SK-MEL-5 (cell line): ENCODE results near the gene CTNND2. TPM values are rescaled to one million over a fixed set of nuclear protein-coding genes. Genes with fewer than 3 reads are reported as not detected.
"Not testable (repeated sequence)": the region's sequence is repeated elsewhere in the genome, so short reads cannot be mapped to it uniquely, and the experiment has no call there.

Experiments used
- DNase-seq: peaks from one replicate; pipeline ENCODE4 v3.0.0-alpha.2; 2016; ENCODE audit warnings: low read depth, low spot score
- in situ Hi-C: cut with HindIII; loops from 2 replicates; pipeline ENCODE4 v1.10.0; 2016; ENCODE audit warnings: low sequenced_read_pairs, high pct_unique_total_duplicates, low pct_unique_long_range_greater_than_20kb
- total RNA-seq: library from RNA; depleted of rRNA; stranded (reverse); fragments of >200 nt; shearing (Covaris generic); gene quantifications from 2 replicates; pipeline ENCODE4 v1.2.3, GENCODE V29; 2014

CTNND2 gene
- total RNA-seq, 1 experiment from 2014 or later, result 0.85 TPM

DNA sequence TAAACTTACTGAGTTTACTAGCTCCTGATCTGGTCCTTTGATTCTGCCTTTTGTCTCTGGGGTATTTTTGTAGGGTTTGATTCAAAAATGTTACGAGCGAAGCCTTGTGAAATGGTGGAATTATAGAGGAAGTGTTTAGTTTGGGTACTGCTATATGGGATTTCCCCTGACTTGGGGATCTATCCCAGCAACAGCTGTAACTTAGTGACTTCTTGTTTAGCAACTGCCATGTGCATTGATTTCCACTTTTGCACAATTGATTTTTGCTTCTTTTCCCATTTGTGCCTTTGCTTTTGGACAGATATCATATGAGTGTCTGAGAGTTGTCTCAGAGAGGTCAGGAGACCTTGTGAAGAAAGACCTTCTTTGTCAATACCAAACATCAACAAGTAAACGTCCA, 894.7 kb downstream of the CTNND2 start:
- in situ Hi-C loops, result no loop called here
- DNase-seq, result peak; percentile 23

DNA sequence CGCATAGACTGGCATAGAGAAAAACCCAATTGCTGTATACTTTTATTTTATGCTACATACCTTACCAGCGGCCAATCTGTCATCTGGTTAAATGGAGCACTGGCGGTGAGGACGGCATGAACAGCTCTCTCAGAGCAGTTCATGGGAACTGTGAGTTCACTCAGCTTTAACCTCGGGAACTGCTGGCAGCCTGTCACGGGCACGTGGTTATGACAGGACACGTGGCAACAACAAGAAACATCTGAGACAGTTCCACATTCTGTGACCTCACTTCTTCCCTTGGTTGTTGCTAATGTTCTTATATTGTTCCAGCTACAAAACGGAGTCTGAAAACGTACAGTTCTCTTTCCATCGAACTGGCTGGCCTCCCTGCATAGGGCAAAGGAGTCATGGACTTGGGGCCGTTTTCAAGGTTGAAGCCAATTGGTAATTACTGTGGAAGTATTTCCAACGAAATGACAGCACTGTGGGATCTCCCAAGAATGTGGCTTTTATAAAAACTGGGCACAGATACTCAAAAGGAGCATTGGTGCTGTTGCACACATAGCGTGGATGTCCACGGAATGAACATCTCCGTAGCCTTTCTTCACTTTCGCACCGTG, 896.9 kb downstream of the CTNND2 start:
- peak; percentile 20 for DNase-seq
- in situ Hi-C loops, result no loop called here

DNA sequence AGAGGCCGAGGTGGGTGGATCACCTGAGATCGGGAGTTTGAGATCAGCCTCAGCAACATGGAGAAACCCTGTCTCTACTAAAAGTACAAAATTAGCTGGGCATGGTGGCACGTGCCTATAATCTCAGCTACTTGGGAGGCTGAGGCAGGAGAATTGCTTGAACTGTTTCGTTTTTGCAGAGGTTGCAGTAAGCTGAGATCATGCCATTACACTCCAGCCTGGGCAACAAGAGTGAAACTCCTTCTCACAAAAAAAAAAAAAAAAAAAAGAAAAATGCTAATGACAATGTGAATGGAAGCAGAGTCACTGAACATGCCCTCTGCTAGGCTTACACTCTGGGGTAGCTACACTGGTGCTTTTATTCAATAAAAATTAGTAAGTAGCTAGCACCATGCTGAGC, 899.7 kb downstream of the CTNND2 start:
- in situ Hi-C loops, DNase-seq: not testable (repeated sequence)

GRCh38 chr5:11000515-11001353, 903.5 kb downstream of the CTNND2 start:
- in situ Hi-C loops, result no loop called here
- no peak for DNase-seq

- DNase-seq, result no peak
- in situ Hi-C loops, result no loop called here
Measured at GRCh38 chr5:10999714-11000113, 904.5 kb downstream of the CTNND2 start.

DNA sequence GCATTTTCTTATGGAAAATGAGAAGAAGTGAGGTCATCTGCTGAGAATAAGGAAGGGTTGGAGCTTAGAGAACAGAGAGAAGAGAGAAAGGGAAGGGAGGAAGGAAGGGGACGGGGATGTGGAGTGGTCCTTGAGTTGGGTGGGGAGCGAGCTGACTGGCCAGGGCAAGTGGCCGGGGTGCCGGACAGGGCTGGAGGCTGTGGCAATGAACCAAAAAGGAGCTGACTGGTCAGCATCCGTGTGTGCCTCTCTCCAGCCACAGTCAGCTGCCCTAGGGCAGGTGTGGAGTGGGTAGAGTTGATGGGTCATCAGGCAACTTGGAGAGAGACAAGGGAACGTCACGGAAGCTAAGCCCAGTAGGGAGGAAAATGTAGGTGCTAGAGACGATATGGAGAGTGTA, 908.4 kb downstream of the CTNND2 start:
- in situ Hi-C loops, result no loop called here
- DNase-seq, result no peak

DNA sequence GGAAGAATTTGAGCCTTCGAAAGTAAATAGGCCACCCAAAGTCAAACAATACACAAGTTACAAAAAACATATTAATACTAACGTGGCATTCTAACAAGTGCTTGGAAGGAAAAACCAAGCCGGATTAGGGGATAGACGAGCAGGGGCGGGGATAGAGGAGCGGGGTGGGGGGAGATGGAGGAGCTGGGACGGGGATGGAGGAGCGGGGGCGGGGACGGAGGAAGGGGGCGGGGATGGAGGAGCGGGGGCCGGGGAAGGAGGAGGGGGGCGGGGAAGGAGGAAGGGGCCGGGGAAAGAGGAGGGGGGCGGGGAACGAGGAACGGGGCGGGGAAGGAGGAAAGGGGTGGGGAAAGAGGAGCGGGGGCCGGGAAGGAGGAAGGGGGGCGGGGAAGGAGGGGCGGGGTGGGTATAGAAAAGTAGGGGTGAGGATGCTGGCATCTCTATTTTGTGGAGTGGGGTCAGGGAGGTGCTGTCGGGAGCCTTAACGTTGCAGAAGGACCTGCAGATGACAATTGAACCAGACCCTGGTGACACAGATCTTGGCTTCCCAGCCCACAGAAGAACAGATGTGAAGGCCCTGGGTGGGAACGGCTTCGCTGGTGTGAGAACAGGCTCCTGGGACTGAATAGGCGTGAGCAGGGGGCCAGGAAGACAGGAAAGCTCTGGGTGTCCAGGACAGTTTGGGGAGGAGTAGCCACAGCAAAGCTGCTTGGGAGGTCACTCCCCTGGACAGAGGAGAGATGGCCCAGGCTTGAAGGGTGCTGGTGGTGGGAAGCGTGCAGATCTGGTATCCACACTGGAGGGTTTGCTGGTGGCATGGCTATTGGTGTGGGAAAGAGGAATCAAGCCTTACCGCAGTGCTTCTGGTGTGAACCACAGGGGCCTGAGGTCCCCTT, 909.9 kb downstream of the CTNND2 start:
- in situ Hi-C loops, result no loop called here
- DNase-seq, result no peak

DNA sequence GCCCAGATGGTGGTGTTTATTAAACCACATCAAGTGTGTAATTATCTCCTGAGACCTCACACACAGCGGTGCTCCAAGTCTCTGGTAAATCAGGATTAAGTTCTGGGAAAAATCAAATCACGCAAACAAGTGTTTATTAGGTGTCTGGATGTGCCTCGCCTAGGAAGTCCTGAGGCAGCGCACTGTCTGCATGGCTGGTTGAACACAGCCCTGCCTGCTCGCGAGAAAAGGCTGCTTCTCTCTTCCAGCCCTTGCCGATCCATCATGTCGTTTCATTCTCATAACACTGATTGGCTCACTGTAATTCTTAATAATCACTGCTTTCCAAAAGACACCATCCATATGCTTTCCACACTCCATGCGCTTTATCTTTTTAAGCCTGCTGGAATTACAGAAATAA, 913.6 kb downstream of the CTNND2 start:
- in situ Hi-C loops, result no loop called here
- DNase-seq, result no peak

GRCh38 chr5:10989577-10990263, 914.5 kb downstream of the CTNND2 start:
- DNase-seq, result no peak
- in situ Hi-C loops, result no loop called here

DNA sequence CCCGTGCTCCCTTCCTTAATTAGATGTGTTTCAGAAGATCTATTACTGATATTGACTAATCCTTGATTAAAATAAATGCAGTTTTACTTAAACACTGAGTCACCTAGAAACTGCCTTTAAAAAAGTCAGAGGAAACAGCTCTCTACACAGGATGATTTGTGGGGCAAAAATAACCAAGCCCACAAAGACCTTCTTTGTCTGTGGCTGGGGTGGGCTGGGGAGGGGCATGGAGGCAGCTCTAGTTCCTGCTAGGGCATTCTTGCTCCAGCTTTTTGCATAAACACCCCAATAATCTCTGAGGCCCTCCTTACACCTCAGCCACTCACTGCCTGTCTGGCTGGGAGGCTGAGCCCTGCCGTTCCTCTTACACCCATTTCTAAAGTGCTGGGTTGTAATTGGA, 915.6 kb downstream of the CTNND2 start:
- in situ Hi-C loops, result no loop called here
- DNase-seq, result no peak

DNA sequence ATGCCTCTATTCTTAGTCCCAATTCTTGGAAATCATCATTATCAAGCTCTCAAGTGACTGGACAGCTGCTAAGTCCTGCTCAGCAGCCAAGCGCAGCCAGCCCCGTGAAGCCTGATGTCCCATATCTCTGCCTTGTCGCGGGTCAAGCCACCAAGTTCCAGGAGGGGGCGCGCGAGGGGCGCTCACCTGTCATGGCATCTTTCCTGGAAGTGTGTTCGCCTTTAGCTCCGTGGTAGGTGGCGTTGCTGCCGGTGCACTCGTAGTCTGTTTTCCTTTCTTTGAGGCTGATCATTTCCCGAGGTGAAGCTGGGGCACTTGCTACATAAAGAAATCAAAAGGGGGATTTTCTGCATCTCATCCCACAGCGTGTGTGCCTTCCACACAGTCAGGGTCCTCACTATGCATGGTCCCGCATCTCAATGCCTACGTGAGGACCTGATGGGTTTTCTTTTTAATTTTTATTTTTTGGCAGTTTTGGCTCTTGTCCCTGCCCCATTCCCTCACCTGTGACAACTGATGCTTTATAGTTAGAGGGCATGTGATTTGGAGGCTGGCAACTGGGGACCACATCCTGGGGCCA, 916.2 kb downstream of the CTNND2 start:
- DNase-seq, result peak; percentile 78
- in situ Hi-C loops, result no loop called here

DNA sequence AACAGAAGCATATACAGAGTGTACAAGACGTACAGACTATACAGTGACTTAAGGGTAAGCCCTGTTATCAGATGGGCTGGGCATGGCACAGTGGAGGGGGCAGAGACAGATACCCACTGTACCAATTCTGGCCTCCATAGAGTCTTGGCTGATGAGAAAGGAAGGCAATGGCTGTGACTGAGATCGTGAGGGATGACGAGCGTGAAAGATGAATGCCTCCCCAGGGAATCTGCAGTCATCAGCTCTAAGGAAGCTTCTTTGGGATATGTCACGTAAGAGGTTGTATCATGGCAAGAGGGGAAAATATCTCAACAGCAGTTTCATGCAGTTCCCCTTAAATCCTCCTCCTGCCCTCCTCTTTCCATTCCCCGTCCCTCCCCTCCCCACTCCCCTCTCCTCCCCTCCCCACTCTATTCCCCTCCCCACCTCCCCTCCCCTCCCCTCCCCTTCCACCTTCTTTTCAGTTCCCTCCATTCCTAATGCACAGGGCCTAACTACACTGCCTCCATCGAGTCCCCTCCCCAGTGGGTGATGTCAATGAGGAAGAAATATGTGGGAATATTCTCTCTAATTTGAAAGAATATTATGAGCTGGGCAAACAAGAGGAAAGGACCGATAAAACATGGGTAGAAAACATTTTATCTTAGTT, 916.8 kb downstream of the CTNND2 start:
- no peak for DNase-seq
- in situ Hi-C loops, result no loop called here

- in situ Hi-C loops, result no loop called here
- no peak for DNase-seq
Measured at GRCh38 chr5:10985721-10986110, 918.5 kb downstream of the CTNND2 start.

- no peak for DNase-seq
- in situ Hi-C loops, result no loop called here
Measured at GRCh38 chr5:10985091-10985720, 919.0 kb downstream of the CTNND2 start.

GRCh38 chr5:10984021-10984715, 920.1 kb downstream of the CTNND2 start:
- in situ Hi-C loops, result no loop called here
- DNase-seq, result no peak

GRCh38 chr5:10982626-10983025, 921.6 kb downstream of the CTNND2 start:
- in situ Hi-C loops, result no loop called here
- DNase-seq, result no peak
